DOHH2 (cell line): ENCODE results near the gene NMD3.

Experiments
- EZH2phosphoT487 ChIP-seq: fragments of 200-600 bp; sonication (generic); IDR thresholded peaks from 2 replicates; pipeline ENCODE4 v1.6.1; 2017; ENCODE audit warnings: borderline replicate concordance, mild to moderate bottlenecking, antibody characterized with exemption, low read length, moderate library complexity, mixed read lengths
- TF ChIP-seq, protein P1 (sequence below): fragments of 200-600 bp; sonication (generic); IDR thresholded peaks from one replicate; pipeline ENCODE4 v1.5.1; 2014; ENCODE audit warnings: antibody characterized with exemption, mild to moderate bottlenecking, low read depth, low read length; ENCODE audit not compliant: poor library complexity, severe bottlenecking

DNA sequence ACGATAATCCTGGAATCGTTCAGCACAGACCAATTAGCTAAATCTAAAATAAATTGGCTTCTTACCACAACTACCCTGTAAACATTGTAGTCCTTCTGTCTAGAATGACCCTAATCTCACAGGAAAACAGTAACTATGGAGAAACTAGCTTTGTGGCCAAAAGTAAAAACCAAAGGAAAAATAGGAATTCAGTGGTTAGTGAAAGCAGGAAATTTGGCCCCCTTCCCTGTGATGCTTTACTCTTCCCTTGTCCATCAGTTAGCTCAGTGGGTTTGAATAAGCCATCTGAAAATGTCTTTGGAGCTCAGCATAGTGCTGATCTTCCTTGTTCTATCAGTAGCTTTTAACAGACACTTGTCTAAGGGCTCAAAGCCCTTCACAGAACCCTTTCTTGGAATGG is 1.6 kb downstream of the NMD3 start:
- TF ChIP-seq EZH2phosphoT487, result no peak
- TF ChIP-seq, protein P1, sequence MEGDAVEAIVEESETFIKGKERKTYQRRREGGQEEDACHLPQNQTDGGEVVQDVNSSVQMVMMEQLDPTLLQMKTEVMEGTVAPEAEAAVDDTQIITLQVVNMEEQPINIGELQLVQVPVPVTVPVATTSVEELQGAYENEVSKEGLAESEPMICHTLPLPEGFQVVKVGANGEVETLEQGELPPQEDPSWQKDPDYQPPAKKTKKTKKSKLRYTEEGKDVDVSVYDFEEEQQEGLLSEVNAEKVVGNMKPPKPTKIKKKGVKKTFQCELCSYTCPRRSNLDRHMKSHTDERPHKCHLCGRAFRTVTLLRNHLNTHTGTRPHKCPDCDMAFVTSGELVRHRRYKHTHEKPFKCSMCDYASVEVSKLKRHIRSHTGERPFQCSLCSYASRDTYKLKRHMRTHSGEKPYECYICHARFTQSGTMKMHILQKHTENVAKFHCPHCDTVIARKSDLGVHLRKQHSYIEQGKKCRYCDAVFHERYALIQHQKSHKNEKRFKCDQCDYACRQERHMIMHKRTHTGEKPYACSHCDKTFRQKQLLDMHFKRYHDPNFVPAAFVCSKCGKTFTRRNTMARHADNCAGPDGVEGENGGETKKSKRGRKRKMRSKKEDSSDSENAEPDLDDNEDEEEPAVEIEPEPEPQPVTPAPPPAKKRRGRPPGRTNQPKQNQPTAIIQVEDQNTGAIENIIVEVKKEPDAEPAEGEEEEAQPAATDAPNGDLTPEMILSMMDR, result no peak
